HG03571 (cell line): Measurements from ENCODE around the gene SAYSD1.

Experiments
- ATAC-seq: cut with Tn5 transposase; IDR thresholded peaks from one replicate; pipeline ENCODE4 v1.9.1; 2021; ENCODE audit not compliant: unreplicated experiment

Gene SAYSD1

GRCh38 chr6:39058471-39059147, 56.4 kb downstream of the SAYSD1 start:
- ATAC-seq = no peak

GRCh38 chr6:39057251-39058155, 57.5 kb downstream of the SAYSD1 start:
- ATAC-seq = no peak

GRCh38 chr6:39056681-39057080, 58.3 kb downstream of the SAYSD1 start:
- no peak for ATAC-seq

- ATAC-seq = no peak
These were observed 58.8 kb downstream of the SAYSD1 start for GRCh38 chr6:39056191-39056590.

GRCh38 chr6:39055661-39056060, 59.3 kb downstream of the SAYSD1 start:
- no peak for ATAC-seq

- no peak for ATAC-seq
These were observed 60.3 kb downstream of the SAYSD1 start for GRCh38 chr6:39054577-39055142.
